ENCODE data around the gene PSME1. TPM values are rescaled to one million over a fixed set of nuclear protein-coding genes. Genes with fewer than 3 reads are reported as not detected.

Gene PSME1
- polyA plus RNA-seq, 1 donor (not counting 4 experiments of a cell fraction or from before 2014, with no cell fraction given) = 75.1 TPM

GRCh38 chr14:24098927-24099813 lies 36.8 kb upstream of the PSME1 start:
- FAIRE-seq = no peak
- no peak overlapping the region for H2AFZ ChIP-seq (ENCODE audit: control insufficient read depth, low read length)

DNA sequence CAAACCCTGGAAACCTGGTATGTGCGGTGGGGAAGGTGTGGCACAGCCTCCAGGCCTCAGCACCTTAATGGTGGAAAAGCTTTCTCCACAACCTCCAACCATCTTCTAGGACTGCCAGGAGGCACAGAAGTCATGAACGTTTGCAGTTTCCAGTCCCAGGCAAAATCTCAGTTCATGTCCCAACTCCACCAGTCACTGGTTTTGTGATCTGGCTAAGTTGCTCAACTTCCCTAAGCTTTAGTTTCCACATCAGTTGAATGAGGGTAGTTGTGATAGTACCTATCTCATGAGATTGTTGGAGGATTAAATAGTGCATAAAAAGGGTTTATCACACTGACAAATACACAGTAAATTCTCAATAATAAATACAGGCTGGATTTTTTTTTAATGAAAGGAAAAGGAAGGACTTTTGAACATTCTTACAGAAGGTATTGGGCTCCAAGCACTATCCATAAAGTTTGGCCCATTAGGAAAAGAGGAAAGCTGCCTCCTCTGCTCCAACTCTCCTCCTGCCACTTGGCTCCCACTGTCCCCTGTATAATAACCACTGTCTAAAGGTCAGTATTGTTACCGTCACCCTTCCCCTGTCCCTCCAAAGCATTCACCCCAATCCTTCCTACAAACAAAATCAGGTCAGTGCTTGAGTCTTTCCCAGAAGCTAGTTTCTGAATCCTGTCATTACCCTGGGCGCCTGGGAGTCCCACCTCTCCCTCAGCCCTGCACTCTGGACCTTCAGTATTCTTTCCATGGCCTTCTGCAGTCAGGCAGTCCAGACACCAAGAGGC lies 35.6 kb upstream of the PSME1 start:
- no peak overlapping the region for H3K27ac ChIP-seq (ENCODE audit: control insufficient read depth, insufficient read depth, low read length)
- H3K9ac ChIP-seq (ENCODE audit: control insufficient read depth, extremely low read depth, insufficient read depth, low read length) = no peak overlapping the region
- H3K27me3 ChIP-seq (ENCODE audit: control insufficient read depth, extremely low read depth, insufficient read depth, low read length) = no peaks in the 10 kb centered on the region
- H3K9me1 ChIP-seq (ENCODE audit: control insufficient read depth, extremely low read depth, insufficient read depth, low read length) = no peaks in the 10 kb centered on the region
- no peaks in the 10 kb centered on the region for H3K9me3 ChIP-seq (ENCODE audit: control insufficient read depth, low read depth, low read length)
- H2AFZ ChIP-seq (ENCODE audit: control insufficient read depth, low read length) = no peak overlapping the region
- H3K36me3 ChIP-seq (ENCODE audit: control insufficient read depth in 2 of 2, extremely low read depth in 1 of 2, insufficient read depth in 2 of 2, low read length in 2 of 2) = peaks cover 7 to 24% of the 10 kb centered on the region in 2 experiments
- no peak overlapping the region for H3K4me2 ChIP-seq (ENCODE audit: control insufficient read depth, extremely low read depth, insufficient read depth, low read depth, low read length)
- no peak for TF ChIP-seq EZH2 (IDR thresholded peaks at IDR 0.05; ENCODE audit: low read length)
- dilution Hi-C loops (cut with MboI; ENCODE audit: extremely low pct_ligation_motif_present, low sequenced_read_pairs) = no loop called here
- FAIRE-seq = no peak
- H4K20me1 ChIP-seq (ENCODE audit: control insufficient read depth, extremely low read depth, insufficient read depth, low read length) = no peaks in the 10 kb centered on the region
- DNase-seq (ENCODE audit: low read depth, low spot score) = no peak
- H3K79me2 ChIP-seq (ENCODE audit: control insufficient read depth, insufficient read depth, low read length) = peaks cover under 1% of the 10 kb centered on the region
- H3K4me3 ChIP-seq (ENCODE audit: control insufficient read depth in 2 of 3, extremely low read depth in 1 of 3, insufficient read depth in 2 of 3, low read depth in 1 of 3, low read length in 3 of 3) = no peak overlapping the region
- peaks cover 4% of the 10 kb centered on the region for H3K4me1 ChIP-seq (ENCODE audit: control insufficient read depth, extremely low read depth, insufficient read depth, low read length)

More at GRCh38 chr14:24098927-24099813, 36.8 kb upstream of the PSME1 start:
- no peak for DNase-seq (ENCODE audit: low read depth, low spot score)
- Histone ChIP-seq H4K20me1 (ENCODE audit: control insufficient read depth, extremely low read depth, insufficient read depth, low read length) (no peaks in the 10 kb centered on the region), H3K4me1 (ENCODE audit: control insufficient read depth, extremely low read depth, insufficient read depth, low read length) (peaks cover 9% of the 10 kb centered on the region), H3K79me2 (ENCODE audit: control insufficient read depth, insufficient read depth, low read length) (peaks cover 2% of the 10 kb centered on the region), H3K36me3 (ENCODE audit: control insufficient read depth in 2 of 2, extremely low read depth in 1 of 2, insufficient read depth in 2 of 2, low read length in 2 of 2) (peaks cover 7 to 28% of the 10 kb centered on the region in 2 experiments), H3K27me3 (ENCODE audit: control insufficient read depth, extremely low read depth, insufficient read depth, low read length) (no peaks in the 10 kb centered on the region), H3K27ac (ENCODE audit: control insufficient read depth, insufficient read depth, low read length) (no peak overlapping the region), H3K9me3 (ENCODE audit: control insufficient read depth, low read depth, low read length) (no peaks in the 10 kb centered on the region), H3K9ac (ENCODE audit: control insufficient read depth, extremely low read depth, insufficient read depth, low read length) (no peak overlapping the region), H3K4me3 (ENCODE audit: control insufficient read depth in 2 of 3, extremely low read depth in 1 of 3, insufficient read depth in 2 of 3, low read depth in 1 of 3, low read length in 3 of 3) (no peak overlapping the region), H3K4me2 (ENCODE audit: control insufficient read depth, extremely low read depth, insufficient read depth, low read depth, low read length) (no peak overlapping the region), H3K9me1 (ENCODE audit: control insufficient read depth, extremely low read depth, insufficient read depth, low read length) (no peaks in the 10 kb centered on the region)
- dilution Hi-C loops (cut with MboI; ENCODE audit: extremely low pct_ligation_motif_present, low sequenced_read_pairs) = no loop called here
- TF ChIP-seq, protein P1, sequence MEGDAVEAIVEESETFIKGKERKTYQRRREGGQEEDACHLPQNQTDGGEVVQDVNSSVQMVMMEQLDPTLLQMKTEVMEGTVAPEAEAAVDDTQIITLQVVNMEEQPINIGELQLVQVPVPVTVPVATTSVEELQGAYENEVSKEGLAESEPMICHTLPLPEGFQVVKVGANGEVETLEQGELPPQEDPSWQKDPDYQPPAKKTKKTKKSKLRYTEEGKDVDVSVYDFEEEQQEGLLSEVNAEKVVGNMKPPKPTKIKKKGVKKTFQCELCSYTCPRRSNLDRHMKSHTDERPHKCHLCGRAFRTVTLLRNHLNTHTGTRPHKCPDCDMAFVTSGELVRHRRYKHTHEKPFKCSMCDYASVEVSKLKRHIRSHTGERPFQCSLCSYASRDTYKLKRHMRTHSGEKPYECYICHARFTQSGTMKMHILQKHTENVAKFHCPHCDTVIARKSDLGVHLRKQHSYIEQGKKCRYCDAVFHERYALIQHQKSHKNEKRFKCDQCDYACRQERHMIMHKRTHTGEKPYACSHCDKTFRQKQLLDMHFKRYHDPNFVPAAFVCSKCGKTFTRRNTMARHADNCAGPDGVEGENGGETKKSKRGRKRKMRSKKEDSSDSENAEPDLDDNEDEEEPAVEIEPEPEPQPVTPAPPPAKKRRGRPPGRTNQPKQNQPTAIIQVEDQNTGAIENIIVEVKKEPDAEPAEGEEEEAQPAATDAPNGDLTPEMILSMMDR (optimal IDR thresholded peaks at IDR 0.05 in 1 of 3, IDR thresholded peaks at IDR 0.05 in 1 of 3, conservative IDR thresholded peaks at IDR 0.05 in 1 of 3; ENCODE audit: extremely low read depth in 1 of 3, insufficient read depth in 2 of 3, low read length in 3 of 3) = no peak

All from keratinocyte (primary cell).